DMS153 treated with DMSO at 0.1 percent for 48 hours (cell line): ENCODE data around the gene LPXN.
"Not testable (repeated sequence)": the region's sequence is repeated elsewhere in the genome, so short reads cannot be mapped to it uniquely, and the experiment has no call there.

Experiments
- DNase-seq: peaks from one replicate; lab custom pipeline; 2025; ENCODE audit not compliant: unreplicated experiment; lab: John Stamatoyannopoulos, UW

LPXN gene

DNA sequence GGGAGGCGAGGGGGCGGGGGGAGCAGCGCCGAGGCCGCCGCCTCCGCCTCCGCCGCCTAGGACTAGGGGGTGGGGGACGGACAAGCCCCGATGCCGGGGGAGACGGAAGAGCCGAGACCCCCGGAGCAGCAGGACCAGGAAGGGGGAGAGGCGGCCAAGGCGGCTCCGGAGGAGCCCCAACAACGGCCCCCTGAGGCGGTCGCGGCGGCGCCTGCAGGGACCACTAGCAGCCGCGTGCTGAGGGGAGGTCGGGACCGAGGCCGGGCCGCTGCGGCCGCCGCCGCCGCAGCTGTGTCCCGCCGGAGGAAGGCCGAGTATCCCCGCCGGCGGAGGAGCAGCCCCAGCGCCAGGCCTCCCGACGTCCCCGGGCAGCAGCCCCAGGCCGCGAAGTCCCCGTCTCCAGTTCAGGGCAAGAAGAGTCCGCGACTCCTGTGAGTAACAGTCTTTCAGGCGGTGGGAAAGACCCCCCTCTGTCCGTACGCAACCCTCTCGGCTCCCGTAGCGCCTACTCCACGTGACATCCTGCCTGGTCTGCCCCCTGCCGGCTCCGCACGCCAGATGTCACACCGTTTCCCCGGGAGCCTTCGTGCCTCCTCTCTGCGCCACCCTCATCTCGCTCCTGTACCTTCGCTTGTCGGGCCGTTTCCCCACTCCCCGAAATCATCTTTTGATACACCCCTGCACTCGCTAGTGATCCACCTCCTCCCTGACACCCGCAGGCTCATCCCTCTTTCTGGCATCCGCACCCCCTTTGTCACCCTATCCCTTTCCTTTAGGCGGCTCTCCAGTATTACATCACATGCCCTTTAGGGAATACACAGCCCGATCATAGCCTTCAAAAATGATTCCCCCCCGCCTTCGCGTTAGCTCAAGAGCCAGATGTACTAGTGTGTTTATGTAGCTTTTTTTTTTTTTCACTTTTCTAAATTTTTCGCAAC lies 3.8 kb upstream of the LPXN start:
- DNase-seq, result peak; percentile 82

DNA sequence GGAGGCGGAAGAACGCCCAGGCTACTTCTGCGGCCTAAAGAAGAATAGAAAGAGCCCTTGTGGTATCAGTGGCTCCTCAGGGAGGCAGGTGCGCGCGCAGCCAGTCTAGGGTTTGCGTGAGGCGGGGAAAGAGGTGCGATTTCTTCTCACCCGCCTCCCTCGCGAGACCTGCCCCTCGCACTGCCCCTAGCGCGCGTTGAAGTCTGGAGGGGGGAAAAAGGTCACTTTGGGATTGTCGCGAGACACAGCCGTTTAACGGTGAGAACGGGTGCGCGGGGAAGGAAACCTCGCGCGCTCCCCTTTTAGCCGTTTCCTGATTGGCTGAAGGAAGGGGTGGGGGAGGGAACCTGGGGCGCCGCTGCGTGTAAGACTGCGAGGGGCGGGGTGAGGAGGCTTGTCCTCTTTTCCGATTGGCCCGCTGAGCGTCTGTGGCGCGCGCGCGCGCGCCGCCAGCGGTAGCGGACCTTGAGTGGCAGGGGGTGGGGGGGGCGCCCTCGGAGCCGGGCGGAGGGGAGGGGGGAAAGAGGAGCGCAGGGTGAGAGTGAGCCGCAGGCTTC lies 3.1 kb upstream of the LPXN start, which contains the start of gene ZFP91:
Gene ZFP91, plus strand, starts transcription at position 429 of the 557 bp plus-strand sequence. CDS start 219 bp downstream, outside the sequence.
- peak; percentile 95 for DNase-seq

DNA sequence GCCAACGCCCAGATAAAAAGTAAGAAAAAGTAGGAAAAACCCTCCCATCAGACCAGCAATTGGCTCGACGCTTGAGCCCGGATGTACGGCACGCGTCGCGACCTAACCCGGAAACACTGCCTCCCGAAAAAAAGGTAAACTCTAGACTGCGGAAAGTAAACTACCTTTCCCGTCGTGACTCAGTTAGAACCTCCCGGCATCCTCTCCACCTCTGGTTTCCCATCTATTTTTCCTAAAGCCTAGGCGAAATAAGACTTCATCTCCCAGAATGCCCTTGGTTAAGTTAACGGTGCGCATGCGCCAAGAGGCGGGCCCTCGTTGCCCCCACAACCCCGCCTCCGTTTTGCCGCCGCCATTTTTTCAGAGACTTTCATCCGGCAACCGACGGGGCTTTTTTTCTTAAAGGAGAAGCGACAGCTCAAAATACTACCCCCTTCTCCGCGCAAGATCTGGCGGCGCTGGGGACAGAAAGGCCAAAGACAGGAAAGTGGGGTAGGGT lies 2.5 kb upstream of the LPXN start:
- peak; percentile 99 for DNase-seq

DNA sequence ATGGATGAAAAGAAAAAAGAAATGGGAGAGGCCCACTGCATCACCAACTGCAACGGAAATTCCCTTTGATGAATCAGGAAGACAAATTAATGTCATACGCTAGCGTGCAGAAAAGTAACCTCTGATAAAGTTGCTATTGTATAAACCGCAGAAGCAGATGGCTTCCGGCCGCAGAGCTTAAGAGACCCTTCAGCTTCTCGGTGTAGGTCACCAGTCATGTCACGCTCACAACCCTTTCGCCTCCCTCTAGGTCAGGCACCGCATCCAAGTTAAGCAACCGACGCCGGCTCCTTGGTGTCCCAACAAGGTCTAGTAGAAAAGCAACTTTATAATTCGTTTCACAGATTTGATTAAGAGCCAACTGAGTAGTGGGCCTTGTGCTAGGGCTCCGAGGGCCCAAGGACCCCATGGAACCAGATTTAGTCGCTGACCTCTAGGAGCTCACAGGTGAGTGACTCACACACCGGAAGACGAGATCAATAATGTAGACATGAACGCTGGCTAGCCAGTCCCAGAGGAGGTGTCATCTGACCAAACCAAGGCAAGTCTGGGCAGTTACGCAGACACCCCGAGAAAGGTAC lies 2.0 kb upstream of the LPXN start:
- no peak for DNase-seq

DNA sequence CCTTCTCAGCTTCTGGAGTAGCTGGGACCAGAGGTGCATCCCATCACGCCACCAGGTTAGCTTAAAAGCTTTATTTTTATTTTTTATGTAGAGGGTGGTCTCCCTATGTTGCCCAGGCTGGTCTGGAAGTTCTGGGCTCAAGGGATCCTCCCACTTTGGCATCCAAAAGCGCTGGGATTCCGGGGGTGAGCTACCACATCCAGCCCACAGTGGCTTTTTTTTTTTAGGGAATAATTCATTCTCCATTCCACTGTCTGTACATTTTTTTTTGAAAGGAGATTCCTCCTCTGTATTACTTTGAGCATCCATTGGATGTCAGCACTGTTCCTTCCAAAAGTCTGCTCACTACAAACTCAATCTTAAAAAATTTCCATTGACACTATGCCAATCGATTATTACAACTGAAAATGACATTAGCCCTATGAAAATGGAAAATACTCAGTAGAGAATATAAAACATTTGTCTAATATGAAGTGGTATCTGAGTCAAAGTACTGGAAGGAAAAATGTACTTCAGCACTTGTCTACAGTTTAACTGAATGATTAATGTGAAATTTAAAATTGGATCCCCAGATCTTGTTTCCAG lies 1.3 kb upstream of the LPXN start:
- DNase-seq, result no peak

DNA sequence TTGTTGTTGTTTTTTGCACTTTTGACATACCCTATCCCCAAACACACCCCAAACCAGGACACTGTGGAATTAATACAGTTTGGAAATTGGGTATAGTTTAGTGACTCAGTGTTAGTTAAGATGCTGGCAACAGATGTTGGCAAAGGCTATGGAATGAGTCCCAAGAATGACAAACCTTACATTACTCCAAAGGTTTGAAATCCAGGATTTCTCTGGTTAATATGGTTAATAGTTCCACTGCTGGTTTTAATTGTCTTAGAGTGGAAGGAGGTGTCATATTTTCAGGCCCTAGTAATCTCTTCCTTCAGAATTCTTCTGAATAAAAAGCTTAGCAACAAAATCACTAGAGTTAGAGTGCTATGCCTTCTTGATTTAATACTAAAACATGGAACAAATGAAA lies 775 bp downstream of the LPXN start:
- no peak for DNase-seq

DNA sequence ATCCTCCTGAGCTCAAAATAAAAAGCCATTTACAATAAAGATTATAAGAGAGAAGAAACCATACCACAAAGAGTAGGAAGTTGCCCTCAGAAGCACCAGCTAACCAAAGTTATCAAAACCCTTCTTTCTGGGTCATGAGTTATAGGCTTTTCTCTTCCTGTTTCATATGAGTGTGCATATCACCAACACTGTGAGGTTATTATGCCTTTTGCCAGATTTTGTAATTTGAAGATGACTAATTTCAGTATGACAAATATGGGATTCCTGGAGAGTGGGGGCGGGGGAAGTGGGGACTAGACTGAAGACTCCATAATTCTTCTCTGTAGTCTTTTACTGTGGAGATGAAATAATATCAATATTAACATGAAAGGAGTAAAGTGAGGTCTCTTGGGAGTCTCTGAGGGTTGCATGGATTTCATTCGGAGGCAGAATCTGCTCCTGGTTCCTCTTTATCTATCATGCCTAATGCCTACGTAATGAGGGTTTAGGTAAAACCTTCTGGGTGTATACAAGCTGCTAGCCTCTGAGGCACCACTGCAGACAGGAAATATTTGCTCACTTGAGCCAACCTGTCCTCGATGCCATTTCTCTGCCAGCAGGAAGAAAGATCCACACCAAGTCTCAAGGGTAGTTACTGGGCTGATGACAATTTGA lies 2.1 kb downstream of the LPXN start:
- DNase-seq, result peak; percentile 4

DNA sequence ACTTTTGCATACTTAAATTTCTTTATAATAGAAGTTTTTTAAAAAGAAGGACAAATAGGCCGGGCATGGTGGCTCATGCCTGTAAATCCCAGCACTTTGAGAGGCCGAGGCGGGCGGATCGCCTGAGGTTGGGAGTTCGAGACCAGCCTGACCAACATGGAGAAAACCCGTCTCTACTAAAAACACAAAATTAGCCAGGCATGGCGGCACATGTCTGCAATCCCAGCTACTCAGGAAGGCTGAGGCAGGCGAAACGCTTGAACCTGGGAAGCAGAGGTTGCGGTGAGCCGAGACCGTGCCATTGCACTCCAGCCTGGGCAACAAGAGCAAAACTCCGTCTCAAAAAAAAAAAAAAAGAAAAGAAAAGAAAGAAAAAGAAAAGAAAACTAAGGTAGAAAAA lies 2.8 kb downstream of the LPXN start:
- not testable (repeated sequence) for DNase-seq

DNA sequence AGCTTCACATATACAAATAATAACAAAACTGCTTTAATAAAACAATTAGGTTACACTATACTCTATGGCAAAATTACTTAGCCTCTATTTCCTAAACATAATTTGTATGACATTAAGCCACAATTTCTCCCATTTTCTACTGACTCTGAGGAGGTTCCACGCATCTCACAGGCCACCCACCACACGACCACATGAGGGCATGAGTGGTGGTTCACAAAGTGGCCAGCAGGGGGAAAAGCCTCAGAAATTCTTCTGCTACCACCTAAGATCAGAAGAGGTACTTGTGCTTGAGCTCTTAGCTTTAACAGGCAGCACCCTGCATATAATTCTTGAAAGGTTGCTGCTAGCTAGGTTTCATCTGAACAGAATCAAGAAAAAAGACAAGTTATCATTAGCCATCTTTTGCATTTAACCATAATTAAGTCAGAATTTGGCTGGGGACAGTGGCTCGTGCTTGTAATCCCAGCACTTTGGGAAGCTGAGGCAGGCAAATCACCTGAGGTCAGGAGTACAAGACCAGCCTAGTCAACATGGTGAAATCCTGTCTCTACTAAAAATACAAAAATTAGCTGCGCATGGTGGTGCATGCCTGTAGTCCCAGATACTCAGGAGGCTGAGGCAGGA lies 7.7 kb downstream of the LPXN start:
- no peak for DNase-seq

DNA sequence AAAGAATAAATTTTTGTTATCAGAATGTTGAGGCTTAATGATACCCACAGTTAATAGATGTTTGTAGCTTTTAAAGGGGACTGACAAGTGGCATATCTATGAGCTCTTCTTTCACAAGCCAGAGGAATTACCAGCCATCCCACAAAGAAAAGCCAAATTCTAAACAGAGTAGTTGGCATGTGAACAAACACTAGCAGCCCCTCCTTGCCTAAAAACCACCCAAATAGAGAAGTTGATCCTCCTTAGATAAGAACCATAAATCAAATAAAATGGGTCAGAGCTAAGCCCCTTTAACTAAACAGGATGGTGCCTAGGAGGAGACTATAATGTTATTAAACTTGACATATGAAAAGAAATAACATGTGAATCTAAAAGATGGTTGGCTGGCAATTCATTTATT lies 11.4 kb downstream of the LPXN start:
- DNase-seq, result no peak

DNA sequence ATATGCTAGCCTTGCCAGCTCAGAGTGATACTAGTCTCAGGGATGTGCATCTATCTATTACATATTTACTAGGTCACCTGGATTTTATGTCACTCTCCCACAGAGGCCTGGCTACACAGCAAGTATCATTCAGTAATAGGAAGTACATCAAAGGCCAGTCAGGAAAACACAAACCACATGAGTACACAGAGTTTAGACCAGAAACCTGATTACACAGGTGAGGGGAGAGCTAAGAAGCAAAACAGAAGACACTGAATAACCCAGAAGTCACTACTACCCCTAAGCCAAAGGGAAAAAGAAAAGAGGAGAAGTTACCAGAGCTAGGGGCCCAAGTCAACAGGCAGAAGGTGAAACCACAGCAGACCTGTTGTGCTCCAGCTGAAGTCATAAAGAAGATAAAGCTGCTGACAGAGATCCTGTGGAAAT lies 13.3 kb downstream of the LPXN start:
- no peak for DNase-seq

DNA sequence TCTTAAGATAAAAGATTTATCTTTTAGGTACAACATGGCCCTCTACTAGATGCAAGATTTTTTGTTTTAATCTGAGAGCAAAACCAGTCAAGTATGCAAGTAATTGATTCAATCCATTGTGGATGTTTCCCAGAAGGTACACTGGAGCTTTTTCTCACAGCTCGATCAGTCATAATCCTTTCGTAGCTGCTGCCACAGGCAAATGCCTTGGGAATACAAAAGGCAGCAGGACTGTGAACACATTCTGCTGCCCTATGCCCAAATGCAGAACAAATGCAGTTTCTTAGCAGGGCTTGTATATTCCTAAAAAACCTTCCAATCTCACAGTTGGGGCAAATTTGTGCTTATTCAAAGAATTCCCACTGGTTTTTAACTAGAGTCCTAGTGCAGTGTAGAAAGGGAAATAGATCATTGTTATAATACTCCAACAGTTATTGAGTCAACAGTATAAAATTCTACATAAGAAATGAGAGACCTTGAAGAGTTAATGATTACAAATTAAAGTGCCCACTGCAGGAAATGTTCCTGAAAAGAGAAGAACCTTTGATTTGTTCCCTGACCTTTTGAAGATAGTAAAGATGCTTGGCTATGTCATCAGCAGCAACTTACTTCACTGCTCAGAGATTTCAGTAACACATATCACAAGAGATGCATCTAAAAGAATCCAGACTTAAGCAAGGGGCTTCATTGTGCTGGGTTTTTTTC lies 14.1 kb downstream of the LPXN start:
- no peak for DNase-seq

DNA sequence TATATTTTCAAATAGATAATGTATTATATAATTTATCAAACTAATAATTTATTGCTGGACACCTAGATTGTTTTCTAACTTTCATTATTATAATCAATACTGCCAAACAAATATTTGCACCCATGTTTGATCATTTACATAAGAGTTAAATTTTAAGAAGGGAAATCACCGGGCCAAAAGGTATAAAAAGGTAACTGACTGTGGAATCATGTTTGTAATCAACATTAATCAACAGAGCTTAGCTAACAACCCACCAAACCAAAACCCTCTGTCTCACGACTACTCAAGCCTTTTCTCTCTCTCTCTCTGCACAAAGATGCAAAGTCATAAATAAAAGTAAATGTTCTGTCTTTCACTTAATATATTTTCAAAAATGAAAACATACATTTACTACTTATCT lies 14.8 kb downstream of the LPXN start:
- DNase-seq, result no peak

DNA sequence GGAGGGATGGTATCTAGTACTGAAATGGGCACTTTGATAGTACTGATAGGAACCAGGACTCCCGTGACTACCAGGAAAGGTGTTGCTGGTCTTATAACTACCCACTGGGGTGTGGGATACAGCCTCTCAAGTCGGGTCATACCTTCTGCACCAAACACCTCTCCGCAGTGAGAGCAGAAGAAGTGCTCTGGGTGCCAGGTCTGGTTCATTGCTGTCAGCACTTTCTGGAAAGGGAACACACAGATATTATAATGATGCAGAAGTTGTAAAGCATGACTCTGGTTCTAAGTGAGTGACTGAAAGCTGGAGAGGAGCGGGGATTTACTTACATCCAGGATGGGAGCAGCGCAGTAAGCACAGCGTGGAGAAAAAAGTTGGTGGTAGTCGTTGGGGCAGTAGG lies 26.0 kb downstream of the LPXN start:
- no peak for DNase-seq

DNA sequence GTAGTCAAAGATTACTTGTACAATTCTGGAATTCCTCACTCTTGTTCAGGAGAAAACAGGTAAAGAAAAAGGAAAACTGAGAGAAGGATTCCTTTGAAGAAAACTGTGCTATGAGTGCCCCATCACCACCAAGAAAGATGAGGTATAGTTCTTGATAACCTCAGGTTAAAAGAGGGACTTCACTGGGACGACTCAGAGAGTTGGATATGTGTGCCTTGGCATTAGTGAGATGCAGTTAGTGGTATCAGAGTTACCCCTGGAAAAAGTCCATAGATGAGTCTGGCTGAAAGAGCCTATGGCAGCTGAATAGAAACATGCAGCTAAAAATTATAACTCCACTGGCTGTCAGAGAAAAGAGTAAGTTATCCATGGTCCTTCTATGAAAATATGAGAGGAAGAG lies 28.8 kb downstream of the LPXN start:
- no peak for DNase-seq

DNA sequence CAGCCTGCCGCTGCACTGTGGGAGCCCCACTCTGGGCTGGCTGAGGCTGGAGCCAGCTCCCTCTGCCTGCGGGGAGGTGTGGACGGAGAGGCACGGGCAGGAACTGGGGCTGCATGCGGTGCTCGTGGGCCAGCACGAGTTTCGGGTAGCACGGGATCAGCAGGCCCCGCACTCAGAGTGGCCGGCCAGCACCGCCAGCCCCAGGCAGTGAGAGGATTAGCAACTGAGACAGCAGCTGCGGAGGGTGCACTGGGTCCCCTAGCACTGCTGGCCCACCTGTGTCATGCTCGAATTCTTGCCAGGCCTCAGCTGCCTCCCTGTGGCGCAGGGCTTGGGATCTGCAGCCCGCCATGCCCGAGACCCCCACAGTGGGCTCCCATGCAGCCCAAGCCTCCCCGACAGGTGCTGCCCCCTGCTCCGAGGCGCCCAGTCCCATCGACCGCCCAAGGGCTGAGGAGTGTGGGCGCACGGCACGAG lies 43.8 kb downstream of the LPXN start:
- DNase-seq, result no peak

DNA sequence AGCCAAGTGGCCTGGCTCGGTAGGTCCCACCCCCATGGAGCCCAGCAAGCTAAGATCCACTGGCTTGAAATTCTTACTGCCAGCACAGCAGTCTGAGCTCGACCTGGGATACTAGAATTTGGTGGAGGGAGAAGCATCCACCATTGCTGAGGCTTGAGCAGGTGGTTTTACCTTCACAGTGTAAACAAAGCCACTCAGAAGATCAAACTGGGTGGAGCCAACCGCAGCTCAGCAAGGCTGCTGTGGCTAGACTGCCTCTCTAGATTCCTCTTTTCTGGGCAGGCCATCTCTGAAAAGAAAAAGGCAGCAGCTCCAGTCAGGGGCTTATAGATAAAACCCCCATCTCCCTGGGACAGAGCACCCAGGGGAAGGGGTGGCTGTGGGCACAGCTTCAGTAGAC lies 45.4 kb downstream of the LPXN start:
- DNase-seq, result no peak

DNA sequence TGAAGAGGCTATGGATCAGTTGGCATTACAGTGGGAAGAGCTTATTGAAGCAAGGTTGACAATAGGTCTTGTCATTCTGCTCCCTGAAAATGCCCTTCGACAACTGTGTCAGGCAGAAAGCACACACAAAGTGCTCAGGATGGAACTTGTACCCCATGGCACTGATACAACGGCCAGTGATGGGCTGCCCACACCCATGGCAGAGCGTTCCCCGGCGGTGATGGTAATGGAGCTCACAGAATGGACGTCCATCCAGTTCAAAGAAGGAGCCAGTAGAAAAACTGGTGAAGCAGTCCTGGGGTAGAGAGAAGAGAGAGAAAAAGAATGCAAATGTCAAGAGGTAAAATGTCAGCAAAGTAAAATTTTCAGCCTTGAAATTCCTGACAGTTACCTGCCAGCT lies 48.2 kb downstream of the LPXN start:
- DNase-seq, result no peak

DNA sequence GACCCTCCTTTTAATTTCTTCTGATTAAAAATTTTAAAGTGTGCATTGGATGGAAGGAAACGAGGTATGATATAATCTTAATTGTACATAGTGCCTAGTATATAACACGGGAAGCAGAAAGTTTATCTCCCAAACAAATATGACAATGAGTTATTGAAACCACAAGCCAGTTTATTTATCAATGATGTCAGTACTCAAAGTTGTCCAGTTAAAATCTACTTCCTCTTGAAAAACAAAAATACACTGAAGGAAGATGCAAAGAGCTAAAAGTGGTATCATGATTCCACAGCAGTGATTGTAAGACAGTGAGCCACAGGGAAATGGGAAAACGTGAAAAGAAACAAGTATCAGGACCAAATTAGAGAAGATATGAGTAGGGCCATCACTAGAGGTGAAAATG lies 48.9 kb downstream of the LPXN start:
- no peak for DNase-seq
